Natural killer cell (primary cell): ENCODE results near the gene SPATS2L. TPM values are rescaled to one million over a fixed set of nuclear protein-coding genes. Genes with fewer than 3 reads are reported as not detected.

ENCODE experiments used
- ATAC-seq, 3 donors: fragments of 150-1000 bp in 2 of 3; fragments of 200-7000 bp in 1 of 3; cut with Tn5 transposase; 1 replicate in 1 of 3; 2 replicates in 2 of 3; pipeline ENCODE4 v1.10.0; 2021; ENCODE audit warnings: mild to moderate bottlenecking in 2 of 3, moderate library complexity in 2 of 3
- DNase-seq, 2 donors: peaks; one replicate each; pipeline versions ENCODE4 v3.0.0 to v3.0.0-alpha.2; 2013 to 2021; ENCODE audit warnings: mixed read lengths in 1 of 2
- H3K27ac ChIP-seq: one replicate; pipeline ENCODE4 v1.5.1; 2013; ENCODE audit warnings: mild to moderate bottlenecking, low read length
- H3K27me3 ChIP-seq: one replicate; pipeline ENCODE4 v1.6.1; 2013; ENCODE audit warnings: low read length; ENCODE audit not compliant: control insufficient read depth, insufficient read depth
- H3K36me3 ChIP-seq: one replicate; pipeline ENCODE4 v1.6.1; 2013; ENCODE audit warnings: low read length; ENCODE audit not compliant: control insufficient read depth, insufficient read depth
- H3K4me1 ChIP-seq: one replicate; pipeline ENCODE4 v1.6.1; 2013; ENCODE audit warnings: low read length; ENCODE audit not compliant: control insufficient read depth, insufficient read depth
- H3K4me3 ChIP-seq: one replicate; pipeline ENCODE4 v1.5.1; 2013; ENCODE audit warnings: low read length
- H3K9me3 ChIP-seq: one replicate; pipeline ENCODE4 v1.6.1; 2013; ENCODE audit warnings: low read length; ENCODE audit not compliant: control insufficient read depth, insufficient read depth
- H3K27ac Mint-ChIP-seq, 2 donors: one replicate each; pipeline ENCODE4 v1.8.0; 2022; ENCODE audit warnings: mild to moderate bottlenecking in 2 of 2, mixed read lengths in 2 of 2, moderate library complexity in 1 of 2
- H3K27me3 Mint-ChIP-seq, 2 donors: one replicate each; pipeline ENCODE4 v1.8.0; 2022; ENCODE audit warnings: low read depth in 2 of 2, mixed read lengths in 2 of 2
- H3K36me3 Mint-ChIP-seq: one replicate; pipeline ENCODE4 v1.8.0; 2022; ENCODE audit warnings: mixed read lengths
- H3K4me1 Mint-ChIP-seq, 2 donors: one replicate each; pipeline ENCODE4 v1.8.0; 2022; ENCODE audit warnings: mixed read lengths in 2 of 2
- H3K4me3 Mint-ChIP-seq: one replicate; pipeline ENCODE4 v1.8.0; 2022; ENCODE audit warnings: mild to moderate bottlenecking, moderate library complexity, mixed read lengths
- H3K9me3 Mint-ChIP-seq, 2 donors: one replicate each; pipeline ENCODE4 v1.8.0; 2022; ENCODE audit warnings: mixed read lengths in 2 of 2
- CTCF ChIP-seq: fragments of 200-600 bp; IDR thresholded peaks from one replicate; pipeline ENCODE4 v1.8.0; 2022; ENCODE audit warnings: antibody characterized with exemption
- WGBS: methylation state at CpG from one replicate; pipeline ENCODE4 v1.1.7; 2013; ENCODE audit warnings: missing lambda C conversion rate; ENCODE audit not compliant: insufficient coverage; 5-methylcytosine and 5-hydroxymethylcytosine counted together
- intact Hi-C: fragments of 100-400 bp; cut with micrococcal nuclease; formaldehyde crosslinking; loops from one replicate; pipeline ENCODE4 v1.14.2; 2022
- total RNA-seq, 4 donors: library from RNA; stranded (reverse); fragments of 120-200 nt in 1 of 4; gene quantifications; one replicate each; pipeline versions ENCODE4 v1.2.3 to v1.2.4, GENCODE V29; 2013 to 2022

The SPATS2L gene
- total RNA-seq, 3 donors from 2014 or later (not counting 1 experiment from before 2014, with no cell fraction given) = 3.8 to 10.9 (median 4.4) TPM

GRCh38 chr2:200393191-200393590 is 86.7 kb downstream of the SPATS2L start:
- Histone ChIP-seq H3K27me3 (no peaks in the 10 kb centered on the region), H3K27ac (no peak overlapping the region), H3K4me3 (no peak overlapping the region), H3K36me3 (no peaks in the 10 kb centered on the region), H3K9me3 (no peaks in the 10 kb centered on the region), H3K4me1 (no peaks in the 10 kb centered on the region)
- intact Hi-C loops = no loop called here
- no peak for TF ChIP-seq CTCF
- H3K4me1 Mint-ChIP-seq = no peaks in the 10 kb centered on the region
- no peaks in the 10 kb centered on the region for H3K9me3 Mint-ChIP-seq
- H3K36me3 Mint-ChIP-seq = no peaks in the 10 kb centered on the region
- ATAC-seq (no peak), DNase-seq (no peak)
- peaks cover 0 to 3% of the 10 kb centered on the region in 2 donors for H3K27me3 Mint-ChIP-seq
- WGBS = 100% methylated on average over 1 of the region's 2 CpGs
- no peak overlapping the region for H3K4me3 Mint-ChIP-seq
- H3K27ac Mint-ChIP-seq = no peak overlapping the region

- Mint-ChIP-seq H3K27me3 (peaks cover 0 to 3% of the 10 kb centered on the region in 2 donors), H3K36me3 (no peaks in the 10 kb centered on the region), H3K9me3 (no peaks in the 10 kb centered on the region), H3K4me3 (no peak overlapping the region), H3K4me1 (no peaks in the 10 kb centered on the region), H3K27ac (no peak overlapping the region)
- intact Hi-C loops = no loop called here
- WGBS = 96% methylated on average over 6 of the region's 7 CpGs
- Histone ChIP-seq H3K9me3 (no peaks in the 10 kb centered on the region), H3K4me3 (no peak overlapping the region), H3K27ac (no peak overlapping the region), H3K27me3 (no peaks in the 10 kb centered on the region), H3K4me1 (no peaks in the 10 kb centered on the region), H3K36me3 (no peaks in the 10 kb centered on the region)
- TF ChIP-seq CTCF = no peak
- no peak for ATAC-seq
- DNase-seq = no peak
These were observed 87.6 kb downstream of the SPATS2L start for GRCh38 chr2:200394045-200394444.

- H3K4me1 Mint-ChIP-seq = no peaks in the 10 kb centered on the region
- Histone ChIP-seq H3K4me3 (no peak overlapping the region), H3K9me3 (no peaks in the 10 kb centered on the region), H3K36me3 (no peaks in the 10 kb centered on the region), H3K27me3 (no peaks in the 10 kb centered on the region), H3K4me1 (no peaks in the 10 kb centered on the region), H3K27ac (no peak overlapping the region)
- WGBS = 100% methylated on average over 2 of the region's 2 CpGs
- no peak for ATAC-seq
- H3K27ac Mint-ChIP-seq = no peak overlapping the region
- DNase-seq = no peak
- no peak overlapping the region for H3K4me3 Mint-ChIP-seq
- H3K36me3 Mint-ChIP-seq = no peaks in the 10 kb centered on the region
- TF ChIP-seq CTCF = no peak
- no peaks in the 10 kb centered on the region for H3K9me3 Mint-ChIP-seq
- intact Hi-C loops = no loop called here
- H3K27me3 Mint-ChIP-seq = peaks cover 0 to 3% of the 10 kb centered on the region in 2 donors
These were observed 90.3 kb downstream of the SPATS2L start for GRCh38 chr2:200396781-200397242.

GRCh38 chr2:200397785-200398184 is 91.3 kb downstream of the SPATS2L start:
- intact Hi-C loops = no loop called here
- no peak for TF ChIP-seq CTCF
- H3K27me3 Mint-ChIP-seq = peaks cover 0 to 3% of the 10 kb centered on the region in 2 donors
- Histone ChIP-seq H3K9me3 (no peaks in the 10 kb centered on the region), H3K36me3 (no peaks in the 10 kb centered on the region), H3K4me1 (no peaks in the 10 kb centered on the region), H3K27ac (no peak overlapping the region), H3K27me3 (no peaks in the 10 kb centered on the region), H3K4me3 (no peak overlapping the region)
- no peaks in the 10 kb centered on the region for H3K9me3 Mint-ChIP-seq
- H3K36me3 Mint-ChIP-seq = no peaks in the 10 kb centered on the region
- ATAC-seq (no peak), DNase-seq (no peak)
- H3K27ac Mint-ChIP-seq = no peak overlapping the region
- no peak overlapping the region for H3K4me3 Mint-ChIP-seq
- H3K4me1 Mint-ChIP-seq = no peaks in the 10 kb centered on the region
- WGBS = 83% methylated on average over 4 of the region's 4 CpGs
